Measurements from ENCODE around the gene COBL. TPM values are rescaled to one million over a fixed set of nuclear protein-coding genes. Genes with fewer than 3 reads are reported as not detected.

Gene COBL
- total RNA-seq, 2 donors from 2014 or later, result 27.5 to 28.3 TPM

DNA sequence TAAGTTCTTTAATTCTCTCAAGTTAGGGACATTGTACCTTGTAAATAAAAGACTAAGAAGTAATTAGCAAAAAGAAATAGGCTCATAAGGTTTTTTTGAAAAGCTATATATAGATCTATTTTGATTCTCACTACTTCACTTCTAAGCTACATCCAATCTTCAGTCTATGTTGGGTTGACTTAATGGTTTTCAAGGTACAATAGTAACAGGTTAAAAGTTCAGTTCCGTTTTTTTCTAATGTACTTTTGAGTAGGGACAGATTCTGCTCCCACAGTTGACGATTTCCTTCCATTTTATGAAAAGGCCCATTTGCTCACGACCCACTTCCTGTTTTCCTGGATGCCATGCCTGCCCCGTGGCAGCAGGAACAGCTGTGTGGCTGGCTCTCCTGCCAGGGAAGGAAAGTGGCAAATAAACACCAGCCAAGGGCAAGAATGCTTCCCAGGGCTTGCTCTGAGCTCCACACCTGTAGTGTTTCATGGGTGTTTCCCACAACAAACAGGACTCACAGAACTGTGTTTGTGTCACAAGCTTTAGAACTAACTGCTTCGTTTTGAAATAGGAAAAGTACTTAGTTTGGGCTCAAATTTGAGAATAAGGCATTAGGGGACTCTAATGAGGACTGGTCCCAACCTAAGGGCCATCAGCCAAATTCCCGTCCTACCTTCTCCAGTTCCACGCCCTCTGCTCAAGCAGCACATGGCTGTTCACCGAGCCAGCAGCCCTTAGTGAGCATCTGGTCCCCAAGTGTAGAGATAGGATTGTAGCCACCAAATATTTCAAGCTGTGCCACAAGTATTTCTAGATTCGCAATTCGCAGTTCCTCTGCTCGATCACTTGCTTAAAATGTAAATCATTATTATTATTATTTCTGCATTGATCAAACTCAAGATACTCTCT, 240.7 kb downstream of the COBL start:
- Mint-ChIP-seq H3K27me3 (ENCODE audit: insufficient read depth) (no peaks in the 10 kb centered on the region), H3K9me3 (no peaks in the 10 kb centered on the region), H3K4me3 (no peak overlapping the region), H3K36me3 (ENCODE audit: low read depth) (peaks cover 7% of the 10 kb centered on the region), H3K27ac (no peak overlapping the region), H3K4me1 (peaks cover 11% of the 10 kb centered on the region)
- Histone ChIP-seq H3K4me1 (ENCODE audit: control insufficient read depth, insufficient read depth, low read length) (no peaks in the 10 kb centered on the region), H3K4me3 (ENCODE audit: low read length) (no peak overlapping the region), H3K27ac (ENCODE audit: low read depth, low read length) (no peak overlapping the region), H3K36me3 (ENCODE audit: control insufficient read depth, insufficient read depth, low read length) (no peaks in the 10 kb centered on the region), H3K27me3 (ENCODE audit: control insufficient read depth, insufficient read depth, low read length, poor library complexity, severe bottlenecking) (no peaks in the 10 kb centered on the region), H3K9ac (ENCODE audit: extremely low read depth, low read length, poor library complexity, severe bottlenecking) (no peak overlapping the region), H3K9me3 (ENCODE audit: control insufficient read depth, low read length) (no peaks in the 10 kb centered on the region)
- TF ChIP-seq, protein P1, sequence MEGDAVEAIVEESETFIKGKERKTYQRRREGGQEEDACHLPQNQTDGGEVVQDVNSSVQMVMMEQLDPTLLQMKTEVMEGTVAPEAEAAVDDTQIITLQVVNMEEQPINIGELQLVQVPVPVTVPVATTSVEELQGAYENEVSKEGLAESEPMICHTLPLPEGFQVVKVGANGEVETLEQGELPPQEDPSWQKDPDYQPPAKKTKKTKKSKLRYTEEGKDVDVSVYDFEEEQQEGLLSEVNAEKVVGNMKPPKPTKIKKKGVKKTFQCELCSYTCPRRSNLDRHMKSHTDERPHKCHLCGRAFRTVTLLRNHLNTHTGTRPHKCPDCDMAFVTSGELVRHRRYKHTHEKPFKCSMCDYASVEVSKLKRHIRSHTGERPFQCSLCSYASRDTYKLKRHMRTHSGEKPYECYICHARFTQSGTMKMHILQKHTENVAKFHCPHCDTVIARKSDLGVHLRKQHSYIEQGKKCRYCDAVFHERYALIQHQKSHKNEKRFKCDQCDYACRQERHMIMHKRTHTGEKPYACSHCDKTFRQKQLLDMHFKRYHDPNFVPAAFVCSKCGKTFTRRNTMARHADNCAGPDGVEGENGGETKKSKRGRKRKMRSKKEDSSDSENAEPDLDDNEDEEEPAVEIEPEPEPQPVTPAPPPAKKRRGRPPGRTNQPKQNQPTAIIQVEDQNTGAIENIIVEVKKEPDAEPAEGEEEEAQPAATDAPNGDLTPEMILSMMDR (conservative IDR thresholded peaks at IDR 0.05), result no peak
- DNase-seq, result no peak
- 90 to 93% methylated on average over 8 to 11 of the region's 11 CpGs for WGBS, 2 experiments (ENCODE audit: insufficient coverage in 1 of 2, insufficient read length in 1 of 2)

DNA sequence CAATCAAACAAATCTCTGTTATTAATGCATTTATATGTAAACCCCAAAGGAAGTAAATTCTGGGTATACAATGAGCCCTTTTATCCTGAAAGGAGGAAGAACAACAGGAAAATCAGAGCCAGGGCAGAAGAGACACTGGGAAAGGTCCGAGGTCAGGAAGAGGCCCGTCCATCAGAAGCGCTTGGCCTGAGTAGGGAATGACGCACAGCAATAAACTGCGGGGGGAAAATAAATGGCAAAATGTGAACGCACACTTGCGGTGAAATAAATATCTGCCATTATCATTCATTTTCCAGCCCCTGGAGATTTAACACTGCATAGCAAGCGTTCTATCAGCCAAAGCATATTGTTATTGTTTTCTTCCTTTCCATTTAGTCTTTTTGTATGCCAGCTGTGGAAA, 243.4 kb downstream of the COBL start:
- Mint-ChIP-seq H3K36me3 (ENCODE audit: low read depth) (peaks cover under 1% of the 10 kb centered on the region), H3K4me3 (no peak overlapping the region), H3K27me3 (ENCODE audit: insufficient read depth) (no peaks in the 10 kb centered on the region), H3K4me1 (peaks cover 9% of the 10 kb centered on the region), H3K27ac (no peak overlapping the region), H3K9me3 (no peaks in the 10 kb centered on the region)
- DNase-seq, result no peak
- no peaks in the 10 kb centered on the region for H3K36me3 ChIP-seq (ENCODE audit: control insufficient read depth, insufficient read depth, low read length)
- no peaks in the 10 kb centered on the region for H3K27me3 ChIP-seq (ENCODE audit: control insufficient read depth, insufficient read depth, low read length, poor library complexity, severe bottlenecking)
- no peak overlapping the region for H3K4me3 ChIP-seq (ENCODE audit: low read length)
- no peaks in the 10 kb centered on the region for H3K4me1 ChIP-seq (ENCODE audit: control insufficient read depth, insufficient read depth, low read length)
- no peak overlapping the region for H3K9ac ChIP-seq (ENCODE audit: extremely low read depth, low read length, poor library complexity, severe bottlenecking)
- WGBS, 2 experiments (ENCODE audit: insufficient coverage in 1 of 2, insufficient read length in 1 of 2), result 90 to 96% methylated on average over 7 to 8 of the region's 8 CpGs
- H3K27ac ChIP-seq (ENCODE audit: low read depth, low read length), result no peak overlapping the region
- H3K9me3 ChIP-seq (ENCODE audit: control insufficient read depth, low read length), result no peaks in the 10 kb centered on the region
- TF ChIP-seq, protein P1 (conservative IDR thresholded peaks at IDR 0.05), result no peak

DNA sequence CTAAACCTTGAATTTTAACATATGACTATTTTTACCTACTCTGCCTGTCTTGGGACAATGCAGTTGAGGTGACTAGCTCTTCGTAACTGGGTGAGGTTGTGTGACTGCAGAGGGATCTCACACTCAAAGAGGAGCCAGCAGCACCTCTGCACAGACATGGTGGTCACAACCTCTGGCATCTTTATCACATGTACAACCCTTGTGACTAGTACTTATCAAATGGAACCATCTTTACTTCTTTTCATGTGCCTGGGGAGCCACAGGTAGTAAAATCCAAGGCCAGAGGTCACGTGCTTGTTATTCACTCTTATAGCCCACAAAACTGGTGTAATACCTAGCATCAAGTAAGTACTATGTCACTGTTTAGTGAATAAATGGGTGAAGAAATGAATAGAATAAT, 244.3 kb downstream of the COBL start:
- DNase-seq, result no peak

More for the DNA sequence above, 244.3 kb downstream of the COBL start:
- Histone ChIP-seq H3K4me3 (ENCODE audit: low read length) (no peak overlapping the region), H3K9me3 (ENCODE audit: control insufficient read depth, low read length) (no peaks in the 10 kb centered on the region), H3K27ac (ENCODE audit: low read depth, low read length) (no peak overlapping the region), H3K4me1 (ENCODE audit: control insufficient read depth, insufficient read depth, low read length) (peaks cover 3% of the 10 kb centered on the region), H3K36me3 (ENCODE audit: control insufficient read depth, insufficient read depth, low read length) (no peaks in the 10 kb centered on the region), H3K27me3 (ENCODE audit: control insufficient read depth, insufficient read depth, low read length, poor library complexity, severe bottlenecking) (no peaks in the 10 kb centered on the region), H3K9ac (ENCODE audit: extremely low read depth, low read length, poor library complexity, severe bottlenecking) (no peak overlapping the region)
- Mint-ChIP-seq H3K4me1 (peaks cover 14% of the 10 kb centered on the region), H3K27ac (no peak overlapping the region), H3K36me3 (ENCODE audit: low read depth) (no peaks in the 10 kb centered on the region), H3K9me3 (no peaks in the 10 kb centered on the region), H3K4me3 (no peak overlapping the region), H3K27me3 (ENCODE audit: insufficient read depth) (no peaks in the 10 kb centered on the region)
- TF ChIP-seq, protein P1 (conservative IDR thresholded peaks at IDR 0.05), result no peak
- WGBS, 2 experiments (ENCODE audit: insufficient coverage in 1 of 2, insufficient read length in 1 of 2), result 80 to 98% methylated on average over 2 of the region's 2 CpGs
